Spleen (tissue), 7 donors: ENCODE data around the gene HEG1.

Experiments used
- POLR2A ChIP-seq, 3 donors: fragments of 450-650 bp; IDR thresholded peaks; one replicate each; pipeline ENCODE4 v1.5.1; 2017; ENCODE audit warnings: antibody characterized with exemption in 3 of 3, mild to moderate bottlenecking in 1 of 3
- TF ChIP-seq, protein P1 (sequence below), 11 experiments: fragments of 200-600 bp in 7 of 11; fragments of 450-650 bp in 4 of 11; sonication (generic) in 4 of 11; IDR thresholded peaks in 8 of 11; conservative IDR thresholded peaks in 3 of 11; 1 replicate in 7 of 11; 2 replicates in 4 of 11; pipeline versions ENCODE4 v1.4.0 to v1.8.0; 2016 to 2021; ENCODE audit warnings: antibody characterized with exemption in 11 of 11, inconsistent platforms in 4 of 11, mild to moderate bottlenecking in 1 of 11
- donor health status: DM: no; HTN: no; CAD: no; lungs with moderate emphysema.
- donor health status: DM: no; HTN: no; CAD: no.
- donor health status: DM: no; HTN: no; CAD: no.

DNA sequence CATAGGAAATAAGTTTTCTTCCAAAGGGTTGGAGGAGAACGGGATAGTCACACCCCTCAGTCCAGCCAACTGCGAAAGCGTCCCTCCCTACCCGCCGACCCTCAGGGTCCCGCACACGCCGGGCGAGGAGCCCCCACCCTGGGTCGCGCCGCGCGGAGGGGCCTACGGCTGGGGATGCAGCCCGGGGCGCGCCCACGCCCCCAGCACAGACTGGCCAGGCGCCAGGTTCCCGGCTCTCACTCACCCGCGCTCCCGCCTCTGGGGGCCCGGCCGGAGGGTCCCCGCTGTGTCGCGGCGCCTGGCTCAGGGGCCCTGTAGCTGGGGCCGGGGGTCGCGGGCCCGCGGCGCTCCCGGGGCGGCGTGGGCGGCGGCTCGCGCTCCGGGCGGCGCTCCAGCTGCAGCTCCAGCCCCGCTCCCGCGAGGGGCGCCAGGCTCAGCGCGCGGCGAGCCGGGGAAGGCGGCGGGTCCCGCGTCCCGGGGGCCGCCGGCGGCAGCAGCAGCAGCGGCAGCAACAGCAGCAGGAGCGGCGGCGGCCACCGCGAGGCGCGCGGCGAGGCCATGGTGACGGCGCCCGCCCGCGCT is 375 bp downstream of the HEG1 start:
- TF ChIP-seq, protein P1, sequence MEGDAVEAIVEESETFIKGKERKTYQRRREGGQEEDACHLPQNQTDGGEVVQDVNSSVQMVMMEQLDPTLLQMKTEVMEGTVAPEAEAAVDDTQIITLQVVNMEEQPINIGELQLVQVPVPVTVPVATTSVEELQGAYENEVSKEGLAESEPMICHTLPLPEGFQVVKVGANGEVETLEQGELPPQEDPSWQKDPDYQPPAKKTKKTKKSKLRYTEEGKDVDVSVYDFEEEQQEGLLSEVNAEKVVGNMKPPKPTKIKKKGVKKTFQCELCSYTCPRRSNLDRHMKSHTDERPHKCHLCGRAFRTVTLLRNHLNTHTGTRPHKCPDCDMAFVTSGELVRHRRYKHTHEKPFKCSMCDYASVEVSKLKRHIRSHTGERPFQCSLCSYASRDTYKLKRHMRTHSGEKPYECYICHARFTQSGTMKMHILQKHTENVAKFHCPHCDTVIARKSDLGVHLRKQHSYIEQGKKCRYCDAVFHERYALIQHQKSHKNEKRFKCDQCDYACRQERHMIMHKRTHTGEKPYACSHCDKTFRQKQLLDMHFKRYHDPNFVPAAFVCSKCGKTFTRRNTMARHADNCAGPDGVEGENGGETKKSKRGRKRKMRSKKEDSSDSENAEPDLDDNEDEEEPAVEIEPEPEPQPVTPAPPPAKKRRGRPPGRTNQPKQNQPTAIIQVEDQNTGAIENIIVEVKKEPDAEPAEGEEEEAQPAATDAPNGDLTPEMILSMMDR (IDR thresholded peaks at IDR 0.05 in 8 of 11, conservative IDR thresholded peaks at IDR 0.05 in 3 of 11): no peak
- no peak for TF ChIP-seq POLR2A (IDR thresholded peaks at IDR 0.05)
